Muscle layer of duodenum (tissue), 2 donors: Measurements from ENCODE around the gene PAQR5.
A peak's percentile ranks its signal among the peaks of the same experiment; 100 is the strongest.
"Not testable (repeated sequence)": the region's sequence is repeated elsewhere in the genome, so short reads cannot be mapped to it uniquely, and the experiment has no call there.

Experiments
- H3K27ac ChIP-seq: one replicate; pipeline ENCODE4 v1.7.0; 2013; ENCODE audit warnings: mild to moderate bottlenecking, low read length
- H3K27me3 ChIP-seq: one replicate; pipeline ENCODE4 v1.7.0; 2013; ENCODE audit warnings: low read depth, mild to moderate bottlenecking, control low read depth, low read length
- H3K36me3 ChIP-seq, 2 donors: one replicate each; pipeline ENCODE4 v1.7.0; 2013; ENCODE audit warnings: low read length in 2 of 2, control low read depth in 1 of 2, mild to moderate bottlenecking in 1 of 2; ENCODE audit not compliant: insufficient read depth in 2 of 2, control insufficient read depth in 1 of 2
- H3K4me1 ChIP-seq, 2 donors: one replicate each; pipeline ENCODE4 v1.7.0; 2013; ENCODE audit warnings: low read length in 2 of 2, mild to moderate bottlenecking in 2 of 2, control low read depth in 1 of 2, moderate library complexity in 1 of 2; ENCODE audit not compliant: insufficient read depth in 2 of 2, control insufficient read depth in 1 of 2
- H3K4me3 ChIP-seq, 2 donors: one replicate each; pipeline ENCODE4 v1.7.0; 2013; ENCODE audit warnings: low read length in 2 of 2, low read depth in 1 of 2, mild to moderate bottlenecking in 1 of 2
- H3K9me3 ChIP-seq, 2 donors: one replicate each; pipeline ENCODE4 v1.7.0; 2013; ENCODE audit warnings: low read length in 2 of 2, control low read depth in 1 of 2, mild to moderate bottlenecking in 1 of 2; ENCODE audit not compliant: control insufficient read depth in 1 of 2
- donor health status: healthy.

Gene PAQR5

DNA sequence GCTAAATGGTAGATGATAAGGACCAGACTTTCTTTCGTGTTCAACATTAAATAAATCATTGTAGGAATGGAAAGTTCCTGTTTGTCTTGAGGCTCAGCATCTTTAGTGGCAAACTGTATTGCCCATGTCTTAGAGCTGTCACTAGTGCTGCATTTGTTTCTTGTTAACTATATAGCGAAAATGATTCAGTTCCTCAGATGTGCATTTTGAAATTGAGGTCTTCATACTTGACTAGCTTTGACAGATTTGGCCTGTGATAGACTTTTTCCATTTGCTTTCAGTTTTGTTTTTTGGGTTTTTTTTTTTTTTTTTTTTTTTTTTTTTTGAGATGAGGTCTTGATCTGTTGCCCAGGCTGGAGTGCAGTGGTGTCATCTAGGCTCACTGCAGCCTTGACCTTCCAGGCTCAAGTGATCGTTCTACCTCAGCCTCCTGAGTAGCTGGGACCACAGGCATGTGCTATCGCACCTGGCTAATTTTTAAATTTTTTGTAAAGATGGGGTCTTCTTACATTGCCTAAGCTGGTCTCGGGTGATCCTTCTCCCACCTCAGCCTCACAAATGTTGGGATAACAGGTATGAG is 144.4 kb downstream of the PAQR5 start:
- no peaks in the 10 kb centered on the region for H3K36me3 ChIP-seq
- no peaks in the 10 kb centered on the region for H3K27me3 ChIP-seq
- no peaks in the 10 kb centered on the region for H3K4me1 ChIP-seq
- no peak overlapping the region for H3K27ac ChIP-seq
- H3K9me3 ChIP-seq: no peaks in the 10 kb centered on the region
- H3K4me3 ChIP-seq: no peak overlapping the region

DNA sequence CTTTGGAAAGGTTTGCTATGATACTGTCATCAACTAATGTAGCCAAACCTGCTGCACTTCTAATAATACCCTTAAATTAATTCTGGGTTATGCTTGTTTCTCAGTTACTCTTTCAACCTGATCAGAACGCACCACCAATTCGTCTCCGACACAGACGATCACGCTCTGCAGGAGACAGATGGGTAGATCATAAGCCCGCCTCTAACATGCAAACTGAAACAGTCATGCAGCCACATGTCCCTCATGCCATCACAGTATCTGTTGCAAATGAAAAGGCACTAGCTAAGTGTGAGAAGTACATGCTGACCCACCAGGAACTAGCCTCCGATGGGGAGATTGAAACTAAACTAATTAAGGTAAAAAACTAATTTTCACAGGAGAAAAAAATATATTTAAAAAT is 146.0 kb downstream of the PAQR5 start:
- no peaks in the 10 kb centered on the region for H3K36me3 ChIP-seq
- H3K4me1 ChIP-seq: no peaks in the 10 kb centered on the region
- H3K27me3 ChIP-seq: no peaks in the 10 kb centered on the region
- H3K4me3 ChIP-seq: no peak overlapping the region
- H3K27ac ChIP-seq: no peak overlapping the region
- no peaks in the 10 kb centered on the region for H3K9me3 ChIP-seq

DNA sequence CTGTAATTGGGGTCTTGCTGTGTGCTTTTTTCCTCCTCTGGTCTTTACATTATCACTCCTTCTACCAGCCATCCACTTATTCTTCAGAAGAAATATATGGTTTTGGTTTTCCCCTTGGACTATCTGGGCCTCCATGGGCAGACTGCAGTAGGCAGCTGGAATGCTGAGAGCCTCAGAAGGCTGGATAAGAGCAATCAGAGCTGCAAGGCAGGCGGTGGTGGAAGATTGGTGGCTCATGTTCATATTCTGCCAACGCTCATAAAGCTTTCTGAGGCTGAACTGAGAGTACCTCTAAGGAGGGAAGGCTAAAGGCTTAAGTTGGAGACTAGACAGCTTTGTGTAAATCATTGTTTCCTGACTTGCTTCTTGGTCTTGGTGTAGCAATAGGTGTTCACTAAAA is 148.2 kb downstream of the PAQR5 start:
- H3K27ac ChIP-seq: no peak overlapping the region

DNA sequence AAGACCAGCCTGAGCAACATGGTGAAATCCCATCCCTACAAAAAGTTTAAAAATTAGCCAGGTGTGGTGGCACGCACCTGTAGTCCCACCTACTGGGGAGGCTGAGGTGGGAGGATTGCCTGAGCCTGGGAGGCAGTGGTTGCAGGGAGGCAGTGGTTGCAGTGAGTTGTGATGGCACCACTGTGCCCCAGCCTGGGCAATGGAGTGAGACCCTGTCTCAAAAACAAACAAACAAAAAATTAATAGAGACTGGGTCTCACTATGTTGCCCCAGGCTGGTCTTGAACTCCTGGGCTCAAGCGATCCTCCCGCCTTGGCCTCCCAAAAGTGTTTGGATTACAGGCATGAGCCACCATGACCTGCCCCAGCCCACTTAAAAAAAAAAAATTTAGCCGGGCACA is 151.5 kb downstream of the PAQR5 start:
- H3K36me3 ChIP-seq, H3K27ac ChIP-seq, H3K9me3 ChIP-seq, H3K4me3 ChIP-seq, H3K27me3 ChIP-seq: not testable (repeated sequence)
- H3K4me1 ChIP-seq: peaks cover 9 to 16% of the 10 kb centered on the region in 2 donors

More for the DNA sequence above, 148.2 kb downstream of the PAQR5 start:
- H3K27me3 ChIP-seq: no peaks in the 10 kb centered on the region
- H3K4me3 ChIP-seq: no peak overlapping the region
- H3K9me3 ChIP-seq: no peaks in the 10 kb centered on the region
- no peaks in the 10 kb centered on the region for H3K4me1 ChIP-seq
- H3K36me3 ChIP-seq: no peaks in the 10 kb centered on the region

DNA sequence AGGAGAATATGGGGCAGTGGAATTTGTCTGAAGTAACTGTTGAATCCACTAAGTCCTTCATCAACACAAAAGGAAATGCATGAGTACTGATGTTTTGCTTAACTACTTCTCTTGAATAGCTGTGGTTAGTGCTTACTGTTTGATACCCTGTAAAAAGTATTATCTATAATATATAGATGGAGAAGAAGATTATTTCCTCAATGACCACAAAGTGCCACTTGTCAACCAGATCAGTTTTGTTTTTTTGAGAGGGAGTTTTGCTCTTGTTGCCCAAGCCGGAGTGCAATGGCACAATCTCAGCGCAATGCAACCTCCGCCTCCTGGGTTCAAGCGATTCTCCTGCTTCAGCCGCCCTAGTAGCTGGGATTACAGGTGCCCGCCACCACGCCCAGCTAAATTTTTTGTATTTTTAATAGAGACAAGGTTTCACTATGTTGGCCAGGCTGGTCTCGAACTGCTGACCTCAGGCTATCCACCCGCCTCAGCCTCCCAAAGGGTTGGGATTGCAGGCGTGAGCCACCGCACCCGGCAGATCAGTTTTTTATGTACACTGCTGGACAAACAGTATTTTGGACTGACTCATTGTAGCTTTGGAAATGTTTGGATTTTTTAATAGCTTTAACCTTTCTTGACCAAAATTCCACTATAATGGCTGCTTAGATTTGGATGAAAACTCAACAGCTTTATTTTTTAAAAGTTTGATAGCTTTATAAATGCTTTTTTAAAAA is 152.4 kb downstream of the PAQR5 start:
- peak overlapping the region in 1 of 2 donors; percentile 93 for H3K4me3 ChIP-seq
- H3K9me3 ChIP-seq: no peaks in the 10 kb centered on the region
- no peaks in the 10 kb centered on the region for H3K27me3 ChIP-seq
- H3K27ac ChIP-seq: peak overlapping the region; percentile 95
- H3K4me1 ChIP-seq: peaks cover 9 to 23% of the 10 kb centered on the region in 2 donors
- peaks cover 9 to 12% of the 10 kb centered on the region in 2 donors for H3K36me3 ChIP-seq

DNA sequence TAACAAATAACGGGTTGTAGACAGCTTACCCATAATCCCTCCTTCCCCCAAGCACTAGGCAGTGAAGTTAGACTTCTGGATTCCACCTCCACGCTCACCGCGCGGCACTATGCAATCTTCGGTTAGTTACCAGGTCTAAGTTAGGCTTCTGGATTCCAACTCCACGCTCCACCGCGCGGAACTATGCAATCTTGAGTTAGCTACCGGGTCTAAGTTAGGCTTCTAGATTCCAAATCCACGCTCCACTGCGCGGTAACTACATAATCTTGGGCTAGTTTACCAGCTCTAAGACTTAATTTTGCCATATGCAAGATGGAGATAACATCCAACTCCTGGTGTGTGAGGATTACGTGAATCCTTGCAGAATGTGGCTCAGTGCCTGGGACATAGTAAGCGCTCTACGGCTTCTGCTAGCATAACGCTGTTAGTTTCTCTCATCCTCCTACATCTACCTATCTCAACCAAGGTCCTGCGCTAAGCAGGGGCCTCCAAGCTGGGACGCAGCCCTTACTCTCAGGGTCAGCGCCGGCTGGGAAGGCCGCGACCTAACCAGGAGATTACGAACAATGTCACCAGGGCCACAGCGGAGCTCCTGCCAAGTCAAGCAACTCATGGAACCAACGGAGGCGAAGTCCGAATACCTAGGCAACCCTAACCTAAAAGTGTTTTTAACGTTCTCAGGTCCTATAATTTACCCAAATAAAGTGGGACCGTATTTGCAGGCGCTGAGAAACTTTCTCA is 153.4 kb downstream of the PAQR5 start:
- no peaks in the 10 kb centered on the region for H3K9me3 ChIP-seq
- H3K4me3 ChIP-seq: peak overlapping the region; percentile 93 to 97
- H3K4me1 ChIP-seq: peaks cover 9 to 23% of the 10 kb centered on the region in 2 donors
- H3K27ac ChIP-seq: peak overlapping the region; percentile 95
- peaks cover 19 to 20% of the 10 kb centered on the region in 2 donors for H3K36me3 ChIP-seq
- no peaks in the 10 kb centered on the region for H3K27me3 ChIP-seq

DNA sequence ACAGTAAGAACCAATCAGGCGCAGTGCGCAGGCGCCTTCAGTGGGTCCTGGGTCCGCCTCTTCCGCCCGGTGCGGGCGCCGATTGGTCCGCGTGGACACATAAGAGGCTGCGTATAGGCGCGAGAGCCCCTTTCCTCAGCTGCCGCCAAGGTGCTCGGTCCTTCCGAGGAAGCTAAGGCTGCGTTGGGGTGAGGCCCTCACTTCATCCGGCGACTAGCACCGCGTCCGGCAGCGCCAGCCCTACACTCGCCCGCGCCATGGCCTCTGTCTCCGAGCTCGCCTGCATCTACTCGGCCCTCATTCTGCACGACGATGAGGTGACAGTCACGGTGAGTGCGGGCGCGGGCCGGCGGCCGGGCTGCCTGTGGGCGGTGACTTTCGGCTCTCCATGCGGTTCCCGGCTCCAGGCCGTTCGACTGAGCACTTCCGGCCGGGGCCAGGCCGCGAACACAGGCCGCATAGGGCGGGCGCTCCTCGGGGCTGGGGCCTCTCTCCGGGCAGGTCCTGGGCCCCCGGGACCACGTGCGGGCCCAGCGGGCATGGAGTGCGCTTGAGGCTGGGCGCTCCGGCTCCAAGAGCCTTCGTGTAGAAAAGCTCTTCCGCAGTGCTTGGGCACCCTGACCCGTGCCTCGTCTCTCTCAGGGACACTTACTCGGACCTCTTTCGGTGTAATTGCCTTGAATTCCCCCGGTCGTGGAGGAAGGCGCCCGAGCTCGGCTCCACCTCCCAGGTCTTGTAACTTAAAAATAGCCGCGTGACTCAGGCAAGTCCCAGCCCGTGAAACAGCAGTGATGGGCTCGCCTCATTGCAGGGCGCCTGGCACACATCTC is 154.2 kb downstream of the PAQR5 start, which contains the start of gene RPLP1:
TSS of gene RPLP1 (plus strand) at position 127 of the 830 bp plus-strand sequence. CDS start at position 258, 131 bp downstream.
- Histone ChIP-seq H3K27me3 (no peaks in the 10 kb centered on the region), H3K36me3 (peaks cover 19 to 27% of the 10 kb centered on the region in 2 donors), H3K4me1 (peaks cover 9 to 23% of the 10 kb centered on the region in 2 donors), H3K4me3 (peak within 1 kb of the TSS; percentile 93 to 97), H3K9me3 (no peaks in the 10 kb centered on the region), H3K27ac (peak within 1 kb of the TSS; percentile 95)

DNA sequence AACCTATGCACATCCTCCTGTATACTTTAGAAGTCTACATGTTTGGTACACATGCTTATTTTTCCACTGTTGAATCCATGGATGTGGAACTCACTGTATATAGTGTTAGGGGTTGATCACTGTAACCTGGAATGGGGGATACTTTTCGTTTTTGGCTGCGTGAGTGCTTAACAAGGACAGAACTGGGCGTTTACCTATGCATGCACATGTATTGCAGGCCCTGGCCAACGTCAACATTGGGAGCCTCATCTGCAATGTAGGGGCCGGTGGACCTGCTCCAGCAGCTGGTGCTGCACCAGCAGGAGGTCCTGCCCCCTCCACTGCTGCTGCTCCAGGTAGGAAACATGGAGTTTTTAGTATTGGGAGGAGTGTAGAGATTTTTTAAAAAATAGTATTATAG is 156.2 kb downstream of the PAQR5 start:
- Histone ChIP-seq H3K4me3 (peak overlapping the region; percentile 93 to 97), H3K36me3 (peaks cover 19 to 27% of the 10 kb centered on the region in 2 donors), H3K27ac (no peak overlapping the region), H3K4me1 (peaks cover 9 to 28% of the 10 kb centered on the region in 2 donors), H3K9me3 (no peaks in the 10 kb centered on the region), H3K27me3 (no peaks in the 10 kb centered on the region)

DNA sequence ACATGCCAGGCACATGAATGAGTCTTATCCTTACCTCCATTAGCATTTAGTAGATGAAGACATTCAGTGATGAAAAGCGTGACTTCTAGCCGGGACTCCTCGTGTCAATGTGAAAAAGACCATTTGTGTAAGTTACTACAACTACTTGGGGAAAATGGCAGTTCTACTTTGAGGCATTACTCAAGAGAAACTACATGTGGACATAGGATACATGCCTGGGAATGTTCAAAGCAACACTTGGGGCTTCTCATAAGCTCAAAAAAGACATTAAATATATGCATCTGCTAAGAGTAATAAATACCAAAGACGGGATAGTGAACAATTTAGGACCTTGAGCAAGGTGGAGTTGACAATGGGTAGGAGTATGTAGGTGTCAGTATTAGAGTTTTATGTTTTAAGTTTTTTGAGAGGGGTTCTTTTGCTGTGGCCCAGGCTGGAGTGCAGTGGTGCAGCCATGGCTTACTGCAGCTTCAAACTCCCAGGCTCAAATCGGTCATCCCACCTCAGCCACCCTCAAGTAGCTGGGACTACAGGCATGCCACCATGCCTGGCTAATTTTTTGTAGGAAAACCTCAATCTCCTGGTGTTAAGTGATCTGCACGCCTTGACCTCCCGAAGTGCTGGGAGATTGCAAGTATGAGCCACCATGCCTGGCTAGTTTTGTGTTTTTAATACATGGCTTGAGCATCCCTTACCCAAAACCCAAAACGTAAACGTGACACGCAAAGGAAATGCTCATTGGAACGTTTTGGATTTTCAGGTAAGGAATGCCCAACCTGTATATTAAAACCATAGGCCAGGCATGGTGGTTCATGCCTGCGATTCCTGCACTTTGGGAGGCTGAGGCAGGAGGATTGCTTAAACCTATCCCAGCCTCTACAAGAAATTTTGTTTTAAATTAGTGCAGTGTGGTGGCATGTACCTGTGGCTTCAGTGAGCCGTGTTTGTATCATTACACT is 157.8 kb downstream of the PAQR5 start:
- peaks cover 9 to 32% of the 10 kb centered on the region in 2 donors for H3K4me1 ChIP-seq
- peaks cover 19 to 27% of the 10 kb centered on the region in 2 donors for H3K36me3 ChIP-seq
- no peaks in the 10 kb centered on the region for H3K9me3 ChIP-seq
- H3K27me3 ChIP-seq: no peaks in the 10 kb centered on the region
- H3K4me3 ChIP-seq: no peak overlapping the region
- H3K27ac ChIP-seq: no peak overlapping the region
